ENCODE measurements around the gene NXPH1. TPM values are rescaled to one million over a fixed set of nuclear protein-coding genes. Genes with fewer than 3 reads are reported as not detected.

The NXPH1 gene
- total RNA-seq, 1 donor from 2014 or later = not detected

DNA sequence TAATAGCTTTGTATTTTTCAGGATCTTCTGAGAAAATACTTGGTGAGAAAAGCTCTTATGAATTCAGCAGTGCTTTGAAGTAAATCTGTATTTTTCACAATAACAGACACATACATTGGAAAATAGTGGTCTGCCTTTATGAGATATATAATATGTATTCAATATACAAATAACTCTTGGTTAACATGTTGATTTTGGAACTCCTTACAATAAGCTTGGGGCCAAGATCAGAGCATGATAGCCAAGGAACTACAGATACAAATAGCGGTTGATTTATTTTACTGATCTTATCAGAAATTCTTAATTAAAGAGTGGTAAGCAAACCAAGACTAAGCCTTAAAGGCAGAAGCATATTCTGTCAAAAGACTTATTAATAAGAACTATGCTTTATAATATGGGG is 24.5 kb upstream of the NXPH1 start:
- TF ChIP-seq EZH2 (IDR thresholded peaks at IDR 0.05) (no peak), CTCF (IDR thresholded peaks at IDR 0.05) (no peak), EZH2phosphoT487 (IDR thresholded peaks at IDR 0.05) (no peak)
- H3K4me3 Mint-ChIP-seq = no peak overlapping the region
- H3K36me3 Mint-ChIP-seq = no peaks in the 10 kb centered on the region
- H3K9me3 ChIP-seq (ENCODE audit: low read depth) = no peaks in the 10 kb centered on the region
- H3F3A ChIP-seq (ENCODE audit: low read depth) = no peaks in the 10 kb centered on the region
- peaks cover 3% of the 10 kb centered on the region for H3K27me3 Mint-ChIP-seq (ENCODE audit: insufficient read depth, low read depth)
- H2AFZ ChIP-seq (replicated peaks) = no peak overlapping the region
- H3K4me3 ChIP-seq = no peak overlapping the region
- no peak for DNase-seq (ENCODE audit: low spot score)
- H3K36me3 ChIP-seq = no peaks in the 10 kb centered on the region
- no peak overlapping the region for H3K4me2 ChIP-seq
- H3K9me3 Mint-ChIP-seq = no peaks in the 10 kb centered on the region
- no peaks in the 10 kb centered on the region for H3K4me1 Mint-ChIP-seq
- no peak overlapping the region for H3K27ac Mint-ChIP-seq
- no peak overlapping the region for H3K27ac ChIP-seq
- no peaks in the 10 kb centered on the region for H3K27me3 ChIP-seq
- H3K4me1 ChIP-seq = no peaks in the 10 kb centered on the region
- no peaks in the 10 kb centered on the region for H4K20me1 ChIP-seq (ENCODE audit: low read depth)
- H3K9ac ChIP-seq = no peak overlapping the region
- H3K79me2 ChIP-seq (ENCODE audit: low read depth) = no peaks in the 10 kb centered on the region

GRCh38 chr7:8411103-8411502 is 22.3 kb upstream of the NXPH1 start:
- TF ChIP-seq CTCF (IDR thresholded peaks at IDR 0.05) (no peak), EZH2 (IDR thresholded peaks at IDR 0.05) (no peak), EZH2phosphoT487 (IDR thresholded peaks at IDR 0.05) (no peak)
- Mint-ChIP-seq H3K27me3 (ENCODE audit: insufficient read depth, low read depth) (peaks cover 3% of the 10 kb centered on the region), H3K4me1 (no peaks in the 10 kb centered on the region), H3K36me3 (no peaks in the 10 kb centered on the region), H3K9me3 (no peaks in the 10 kb centered on the region), H3K27ac (no peak overlapping the region), H3K4me3 (no peak overlapping the region)
- H3K36me3 ChIP-seq = no peaks in the 10 kb centered on the region
- no peaks in the 10 kb centered on the region for H4K20me1 ChIP-seq (ENCODE audit: low read depth)
- no peaks in the 10 kb centered on the region for H3F3A ChIP-seq (ENCODE audit: low read depth)
- no peak overlapping the region for H3K27ac ChIP-seq
- no peaks in the 10 kb centered on the region for H3K9me3 ChIP-seq (ENCODE audit: low read depth)
- no peak overlapping the region for H3K9ac ChIP-seq
- H3K4me3 ChIP-seq = no peak overlapping the region
- H3K27me3 ChIP-seq = no peaks in the 10 kb centered on the region
- no peaks in the 10 kb centered on the region for H3K4me1 ChIP-seq
- no peak overlapping the region for H2AFZ ChIP-seq (replicated peaks)
- no peak for DNase-seq (ENCODE audit: low spot score)
- H3K79me2 ChIP-seq (ENCODE audit: low read depth) = no peaks in the 10 kb centered on the region
- no peak overlapping the region for H3K4me2 ChIP-seq

GRCh38 chr7:8413600-8413999 is 19.8 kb upstream of the NXPH1 start:
- H3K27me3 ChIP-seq = no peaks in the 10 kb centered on the region
- no peak overlapping the region for H2AFZ ChIP-seq (replicated peaks)
- H3F3A ChIP-seq (ENCODE audit: low read depth) = no peaks in the 10 kb centered on the region
- no peaks in the 10 kb centered on the region for H3K79me2 ChIP-seq (ENCODE audit: low read depth)
- H3K9me3 ChIP-seq (ENCODE audit: low read depth) = no peaks in the 10 kb centered on the region
- no peak for DNase-seq (ENCODE audit: low spot score)
- no peak overlapping the region for H3K27ac Mint-ChIP-seq
- H3K36me3 ChIP-seq = no peaks in the 10 kb centered on the region
- H3K4me3 Mint-ChIP-seq = no peak overlapping the region
- H4K20me1 ChIP-seq (ENCODE audit: low read depth) = no peaks in the 10 kb centered on the region
- no peak for TF ChIP-seq EZH2phosphoT487 (IDR thresholded peaks at IDR 0.05)
- no peak for TF ChIP-seq EZH2 (IDR thresholded peaks at IDR 0.05)
- no peak for TF ChIP-seq CTCF (IDR thresholded peaks at IDR 0.05)
- no peaks in the 10 kb centered on the region for H3K36me3 Mint-ChIP-seq
- no peak overlapping the region for H3K4me3 ChIP-seq
- no peaks in the 10 kb centered on the region for H3K4me1 ChIP-seq
- no peaks in the 10 kb centered on the region for H3K9me3 Mint-ChIP-seq
- no peaks in the 10 kb centered on the region for H3K4me1 Mint-ChIP-seq
- H3K27ac ChIP-seq = no peak overlapping the region
- H3K4me2 ChIP-seq = no peak overlapping the region
- H3K9ac ChIP-seq = no peak overlapping the region
- no peaks in the 10 kb centered on the region for H3K27me3 Mint-ChIP-seq (ENCODE audit: insufficient read depth, low read depth)
